Muscle layer of duodenum (tissue), 2 donors: ENCODE results near the gene POLH.
"Not testable (repeated sequence)": the region's sequence is repeated elsewhere in the genome, so short reads cannot be mapped to it uniquely, and the experiment has no call there.

Experiments used
- H3K27ac ChIP-seq: one replicate; pipeline ENCODE4 v1.7.0; 2013; ENCODE audit warnings: mild to moderate bottlenecking, low read length
- H3K27me3 ChIP-seq: one replicate; pipeline ENCODE4 v1.7.0; 2013; ENCODE audit warnings: low read depth, mild to moderate bottlenecking, control low read depth, low read length
- H3K36me3 ChIP-seq, 2 donors: one replicate each; pipeline ENCODE4 v1.7.0; 2013; ENCODE audit warnings: low read length in 2 of 2, control low read depth in 1 of 2, mild to moderate bottlenecking in 1 of 2; ENCODE audit not compliant: insufficient read depth in 2 of 2, control insufficient read depth in 1 of 2
- H3K4me1 ChIP-seq, 2 donors: one replicate each; pipeline ENCODE4 v1.7.0; 2013; ENCODE audit warnings: low read length in 2 of 2, mild to moderate bottlenecking in 2 of 2, control low read depth in 1 of 2, moderate library complexity in 1 of 2; ENCODE audit not compliant: insufficient read depth in 2 of 2, control insufficient read depth in 1 of 2
- H3K4me3 ChIP-seq, 2 donors: one replicate each; pipeline ENCODE4 v1.7.0; 2013; ENCODE audit warnings: low read length in 2 of 2, low read depth in 1 of 2, mild to moderate bottlenecking in 1 of 2
- H3K9me3 ChIP-seq, 2 donors: one replicate each; pipeline ENCODE4 v1.7.0; 2013; ENCODE audit warnings: low read length in 2 of 2, control low read depth in 1 of 2, mild to moderate bottlenecking in 1 of 2; ENCODE audit not compliant: control insufficient read depth in 1 of 2
- donor health status: healthy.

POLH gene

DNA sequence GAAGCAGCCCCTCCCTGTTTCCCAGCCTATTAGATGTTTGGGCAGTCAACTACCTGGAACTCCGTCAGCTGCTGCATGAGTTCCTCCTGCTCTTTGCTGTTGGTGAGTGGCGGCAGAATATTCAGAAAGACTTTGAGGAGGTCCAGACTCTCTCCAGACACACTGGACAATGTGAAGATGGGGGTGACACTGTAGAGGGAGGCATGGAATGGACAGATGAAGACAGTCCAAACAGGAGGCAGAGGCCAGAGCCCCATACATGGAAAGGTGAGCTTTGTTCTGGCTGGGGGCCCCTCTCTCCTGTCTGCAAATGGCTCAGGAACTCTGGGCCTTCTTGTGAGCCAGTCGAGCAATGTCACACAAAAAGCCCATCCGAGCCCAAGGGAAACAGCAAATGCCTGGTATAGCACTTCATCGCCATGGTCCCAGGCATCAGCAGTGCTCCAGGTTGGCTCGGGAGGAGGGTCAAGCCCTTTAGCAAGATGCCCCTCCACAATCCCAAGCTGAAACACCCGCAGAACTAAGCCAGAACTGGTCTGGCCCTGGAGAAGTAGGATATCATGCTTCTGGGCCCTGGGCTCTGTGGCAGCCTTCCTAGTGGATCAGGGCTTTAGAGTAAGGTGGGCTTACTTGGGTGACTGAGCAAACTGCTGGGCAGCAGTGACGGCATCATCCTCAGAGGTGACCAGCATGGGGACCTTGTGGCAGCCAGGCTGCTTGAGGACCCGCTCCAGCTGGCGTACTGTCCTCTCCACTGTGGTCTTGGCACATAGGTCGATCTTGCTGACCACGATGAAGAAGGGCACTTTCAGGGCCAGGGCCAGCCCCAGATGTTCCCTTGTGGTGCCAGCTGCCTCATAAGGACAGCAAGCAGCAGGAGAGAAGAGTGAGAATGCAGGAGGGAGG, 48.1 kb downstream of the POLH start:
- Histone ChIP-seq H3K9me3 (no peaks in the 10 kb centered on the region), H3K4me3 (no peak overlapping the region), H3K27me3 (no peaks in the 10 kb centered on the region), H3K27ac (no peak overlapping the region), H3K36me3 (peaks cover 36 to 65% of the 10 kb centered on the region in 2 donors), H3K4me1 (peaks cover 6 to 12% of the 10 kb centered on the region in 2 donors)

DNA sequence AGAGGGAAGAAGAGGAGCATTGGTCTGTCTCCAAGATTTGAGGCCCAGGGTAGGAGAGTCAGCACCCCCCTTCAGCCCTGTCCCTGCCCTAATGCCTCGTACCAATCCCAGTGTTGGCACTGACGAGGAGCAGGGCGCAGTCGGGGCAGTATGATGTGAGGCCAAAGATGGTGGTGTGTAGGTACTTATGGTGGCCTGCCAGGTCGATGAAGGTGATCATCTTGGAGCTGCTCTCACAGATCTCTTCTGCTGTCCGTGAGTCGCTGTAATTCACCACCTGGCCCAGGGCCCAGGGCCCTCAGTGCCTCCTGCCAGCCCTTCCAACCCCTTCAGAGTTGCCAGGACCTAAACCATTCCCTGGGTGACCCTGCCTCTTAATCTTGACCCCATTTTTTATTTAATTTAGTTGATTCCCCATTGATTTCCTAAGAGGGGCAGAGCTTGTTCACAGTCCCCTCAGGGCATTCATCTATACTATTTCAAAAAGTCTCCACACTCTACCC, 48.9 kb downstream of the POLH start:
- no peaks in the 10 kb centered on the region for H3K27me3 ChIP-seq
- H3K27ac ChIP-seq: no peak overlapping the region
- no peaks in the 10 kb centered on the region for H3K9me3 ChIP-seq
- peaks cover 6 to 12% of the 10 kb centered on the region in 2 donors for H3K4me1 ChIP-seq
- H3K36me3 ChIP-seq: peaks cover 36 to 59% of the 10 kb centered on the region in 2 donors
- no peak overlapping the region for H3K4me3 ChIP-seq

DNA sequence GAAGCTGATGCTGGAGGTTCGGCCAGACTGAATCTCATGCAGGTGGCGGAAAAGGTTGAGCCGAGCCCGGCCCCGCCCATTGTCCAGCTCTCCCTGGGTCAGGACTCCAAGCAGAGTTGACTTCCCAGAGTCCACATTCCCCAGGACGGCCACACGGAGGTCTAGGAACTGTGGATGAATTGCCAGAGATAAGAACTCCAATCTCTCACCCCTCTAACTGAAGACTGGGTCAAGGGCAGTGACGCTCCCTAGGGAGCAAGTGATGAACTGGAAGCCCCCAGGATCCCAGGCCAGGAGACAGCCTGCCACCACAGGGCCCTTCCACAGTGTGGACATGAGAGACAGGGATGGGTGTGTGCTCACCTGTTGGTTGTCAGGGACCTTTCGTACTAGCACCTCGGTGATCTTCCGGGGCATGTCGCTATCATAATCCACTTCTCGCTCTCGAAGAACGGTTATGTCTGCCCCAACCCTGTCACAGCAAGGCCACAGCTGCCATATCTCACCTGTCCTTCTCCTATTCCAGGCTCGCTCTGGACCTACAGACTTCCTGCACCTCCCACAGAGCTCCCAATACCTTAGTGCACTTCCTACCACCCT, 49.5 kb downstream of the POLH start:
- H3K9me3 ChIP-seq: no peaks in the 10 kb centered on the region
- H3K36me3 ChIP-seq: peaks cover 36 to 55% of the 10 kb centered on the region in 2 donors
- peaks cover 6 to 12% of the 10 kb centered on the region in 2 donors for H3K4me1 ChIP-seq
- no peaks in the 10 kb centered on the region for H3K27me3 ChIP-seq
- no peak overlapping the region for H3K27ac ChIP-seq
- H3K4me3 ChIP-seq: no peak overlapping the region

GRCh38 chr6:43627008-43627825, 51.2 kb downstream of the POLH start:
- peak overlapping the region in 1 of 2 donors; percentile 19 for H3K4me3 ChIP-seq
- H3K36me3 ChIP-seq: peaks cover 22 to 37% of the 10 kb centered on the region in 2 donors
- H3K9me3 ChIP-seq: no peaks in the 10 kb centered on the region
- peaks cover 6 to 12% of the 10 kb centered on the region in 2 donors for H3K4me1 ChIP-seq
- peak overlapping the region; percentile 87 for H3K27ac ChIP-seq
- H3K27me3 ChIP-seq: no peaks in the 10 kb centered on the region

- Histone ChIP-seq H3K9me3 (no peaks in the 10 kb centered on the region), H3K27ac (peak overlapping the region; percentile 95), H3K4me3 (peak overlapping the region; percentile 63 to 99), H3K27me3 (no peaks in the 10 kb centered on the region), H3K36me3 (peaks cover 19 to 27% of the 10 kb centered on the region in 2 donors), H3K4me1 (peaks cover 6 to 12% of the 10 kb centered on the region in 2 donors)
These were observed 52.6 kb downstream of the POLH start for GRCh38 chr6:43628393-43629103.

DNA sequence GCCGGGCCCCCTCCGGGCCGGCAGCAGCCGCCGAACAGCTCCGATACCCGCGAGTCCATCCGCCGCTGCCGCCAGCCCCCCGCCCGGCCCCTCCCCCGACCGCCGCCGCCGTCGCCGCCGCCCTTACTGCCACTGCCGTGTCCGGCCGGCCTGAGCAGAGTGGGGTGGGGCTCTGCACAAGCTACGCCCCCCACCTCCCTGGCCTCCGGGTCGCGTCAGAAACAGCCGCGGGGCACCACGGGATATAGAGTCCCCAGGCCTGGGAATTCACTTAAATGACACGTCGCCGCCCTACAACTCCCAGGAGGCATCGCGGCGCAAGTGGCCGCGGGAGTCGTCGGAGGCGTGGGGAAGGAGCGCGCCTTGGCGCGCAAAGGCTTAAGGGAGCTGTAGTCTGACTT, 53.1 kb downstream of the POLH start, which contains the start of gene GTPBP2:
TSS of gene GTPBP2 (minus strand) at position 161 of the 401 bp plus-strand sequence. CDS start at position 59, 102 bp downstream.
- peak within 1 kb of the TSS; percentile 63 to 99 for H3K4me3 ChIP-seq
- H3K4me1 ChIP-seq: peaks cover 6 to 12% of the 10 kb centered on the region in 2 donors
- H3K9me3 ChIP-seq: no peaks in the 10 kb centered on the region

DNA sequence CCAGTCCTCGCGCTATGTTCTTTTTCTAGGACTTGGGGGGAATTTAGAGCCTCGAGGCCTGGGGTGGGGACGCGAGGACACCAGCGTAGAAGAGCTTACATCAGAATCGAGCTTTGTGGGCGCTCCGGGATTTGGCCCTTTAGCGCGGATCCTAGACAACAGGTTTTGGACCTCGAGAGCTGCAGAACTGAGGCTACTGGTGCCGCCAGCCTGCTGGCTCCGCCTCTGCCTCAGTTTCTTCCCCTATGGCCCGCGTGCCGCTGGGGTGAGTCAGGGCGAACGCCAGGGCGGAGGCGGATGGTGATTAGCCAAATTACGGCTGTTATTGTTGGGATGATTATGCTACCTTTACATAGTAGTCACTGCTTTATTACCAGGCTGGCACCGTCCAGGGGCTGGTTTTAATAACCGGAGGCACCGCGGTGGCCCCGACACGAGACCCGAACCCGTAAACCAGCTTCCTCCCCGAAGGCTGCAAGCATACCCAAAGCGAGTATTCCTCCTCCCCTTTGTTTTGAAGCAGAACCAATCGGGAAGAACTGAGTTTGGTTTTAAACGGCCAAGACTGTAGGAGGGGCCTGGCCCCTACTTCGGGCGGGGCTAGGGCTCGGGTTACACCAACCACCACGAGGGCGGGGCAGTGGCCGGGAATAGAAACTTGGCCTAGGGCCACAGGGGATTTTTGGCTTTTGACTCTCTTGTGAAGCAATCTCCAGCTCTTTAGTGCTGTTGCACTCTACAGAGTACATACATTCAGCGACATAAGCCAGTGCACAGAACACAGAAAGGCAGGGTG, 53.7 kb downstream of the POLH start:
- Histone ChIP-seq H3K4me3 (peak overlapping the region; percentile 63 to 88), H3K9me3 (no peaks in the 10 kb centered on the region), H3K4me1 (peaks cover 6 to 12% of the 10 kb centered on the region in 2 donors), H3K27me3 (no peaks in the 10 kb centered on the region), H3K36me3 (peaks cover 8 to 15% of the 10 kb centered on the region in 2 donors), H3K27ac (peak overlapping the region; percentile 92)

More for the DNA sequence above, 53.1 kb downstream of the POLH start, which contains the start of gene GTPBP2:
- Histone ChIP-seq H3K27ac (peak within 1 kb of the TSS; percentile 95), H3K36me3 (peaks cover 14 to 21% of the 10 kb centered on the region in 2 donors), H3K27me3 (no peaks in the 10 kb centered on the region)

GRCh38 chr6:43630980-43631619, 55.1 kb downstream of the POLH start:
- no peaks in the 10 kb centered on the region for H3K27me3 ChIP-seq
- H3K27ac ChIP-seq: no peak overlapping the region
- H3K4me1 ChIP-seq: peaks cover 6 to 21% of the 10 kb centered on the region in 2 donors
- H3K4me3 ChIP-seq: no peak overlapping the region
- no peaks in the 10 kb centered on the region for H3K9me3 ChIP-seq
- peaks cover 0 to 1% of the 10 kb centered on the region in 2 donors for H3K36me3 ChIP-seq

- not testable (repeated sequence) for H3K9me3 ChIP-seq, H3K4me3 ChIP-seq, H3K27ac ChIP-seq, H3K36me3 ChIP-seq, H3K27me3 ChIP-seq
- peaks cover 5 to 27% of the 10 kb centered on the region in 2 donors for H3K4me1 ChIP-seq
These were observed 57.0 kb downstream of the POLH start for GRCh38 chr6:43633002-43633401.
